Subcutaneous abdominal adipose tissue (tissue), 5 donors: ENCODE measurements around the gene CFAP299.
"Not testable (repeated sequence)": the region's sequence is repeated elsewhere in the genome, so short reads cannot be mapped to it uniquely, and the experiment has no call there.

Experiments
- H3K27ac ChIP-seq: one replicate; pipeline ENCODE4 v1.7.0; 2013; ENCODE audit warnings: low read depth, mild to moderate bottlenecking, inconsistent platforms, low read length, moderate library complexity
- H3K27me3 ChIP-seq, 5 donors: one replicate each; pipeline ENCODE4 v1.7.0; 2013; ENCODE audit warnings: low read length in 5 of 5, inconsistent platforms in 1 of 5; ENCODE audit not compliant: control insufficient read depth in 5 of 5, insufficient read depth in 4 of 5
- H3K36me3 ChIP-seq, 5 donors: one replicate each; pipeline ENCODE4 v1.7.0; 2013; ENCODE audit warnings: low read length in 5 of 5; ENCODE audit not compliant: control insufficient read depth in 5 of 5, insufficient read depth in 5 of 5
- H3K4me1 ChIP-seq, 5 donors: one replicate each; pipeline ENCODE4 v1.7.0; 2013; ENCODE audit warnings: low read length in 5 of 5, mild to moderate bottlenecking in 3 of 5, moderate library complexity in 1 of 5; ENCODE audit not compliant: control insufficient read depth in 5 of 5, insufficient read depth in 5 of 5
- H3K4me3 ChIP-seq, 5 donors: one replicate each; pipeline ENCODE4 v1.7.0; 2013; ENCODE audit warnings: low read length in 5 of 5, low read depth in 1 of 5
- H3K9ac ChIP-seq, 5 donors: one replicate each; pipeline ENCODE4 v1.7.0; 2013; ENCODE audit warnings: low read length in 5 of 5, mild to moderate bottlenecking in 4 of 5, moderate library complexity in 3 of 5
- H3K9me3 ChIP-seq, 5 donors: one replicate each; pipeline ENCODE4 v1.7.0; 2013; ENCODE audit warnings: low read length in 5 of 5; ENCODE audit not compliant: control insufficient read depth in 5 of 5
- donor health status: healthy.
- donor health status: healthy.
- donor health status: healthy.
- donor health status: healthy.
- donor health status: healthy.

CFAP299 gene

GRCh38 chr4:80637190-80637589, 301.7 kb downstream of the CFAP299 start:
- no peaks in the 10 kb centered on the region for H3K9me3 ChIP-seq

DNA sequence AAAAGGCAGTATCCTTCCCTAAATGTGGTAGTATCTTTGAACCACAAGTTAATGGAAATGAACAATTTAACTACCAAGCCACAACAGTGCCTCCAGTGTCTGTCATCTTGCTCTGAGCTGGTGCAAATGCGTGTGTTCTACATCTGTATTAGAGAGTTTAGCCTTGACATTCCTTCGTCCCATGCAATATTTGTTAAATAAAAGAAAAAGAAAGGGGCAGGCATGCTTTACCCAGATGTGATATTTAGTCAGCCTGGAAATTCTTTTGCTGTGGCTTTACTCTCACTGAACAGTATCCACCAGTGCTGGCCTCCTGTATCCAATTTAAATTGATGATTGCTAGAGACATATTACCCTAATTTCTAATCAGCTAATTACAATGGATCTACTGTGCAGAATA, 310.5 kb downstream of the CFAP299 start:
- Histone ChIP-seq H3K4me1 (no peaks in the 10 kb centered on the region), H3K9me3 (no peaks in the 10 kb centered on the region), H3K9ac (no peak overlapping the region), H3K27me3 (no peaks in the 10 kb centered on the region), H3K36me3 (no peaks in the 10 kb centered on the region), H3K4me3 (no peak overlapping the region), H3K27ac (no peak overlapping the region)

More at GRCh38 chr4:80637190-80637589, 301.7 kb downstream of the CFAP299 start:
- H3K4me1 ChIP-seq: no peaks in the 10 kb centered on the region
- H3K27me3 ChIP-seq: no peaks in the 10 kb centered on the region
- no peak overlapping the region for H3K4me3 ChIP-seq
- H3K36me3 ChIP-seq: no peaks in the 10 kb centered on the region
- no peak overlapping the region for H3K27ac ChIP-seq
- H3K9ac ChIP-seq: no peak overlapping the region

DNA sequence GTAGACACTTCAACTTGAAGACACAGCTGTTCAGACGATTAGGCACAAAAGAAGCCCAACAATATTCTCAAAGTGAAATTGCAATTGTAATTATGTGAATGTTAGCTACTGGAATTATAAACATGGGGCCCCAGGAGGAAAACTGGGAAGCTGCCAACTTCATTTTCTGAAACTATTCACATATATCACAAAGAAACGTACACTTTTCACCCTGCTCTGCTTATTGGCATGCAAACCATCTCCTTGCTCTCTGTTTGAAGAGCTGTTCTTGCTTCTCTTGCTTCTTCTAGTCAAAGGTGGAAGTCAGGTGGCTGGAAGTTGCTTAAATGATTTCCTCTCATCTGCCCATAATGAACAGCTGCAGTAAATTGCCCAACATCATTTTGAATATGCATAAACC, 320.1 kb downstream of the CFAP299 start:
- no peaks in the 10 kb centered on the region for H3K36me3 ChIP-seq
- H3K27me3 ChIP-seq: no peaks in the 10 kb centered on the region
- no peaks in the 10 kb centered on the region for H3K9me3 ChIP-seq
- H3K27ac ChIP-seq: no peak overlapping the region
- no peak overlapping the region for H3K9ac ChIP-seq
- H3K4me3 ChIP-seq: no peak overlapping the region
- no peaks in the 10 kb centered on the region for H3K4me1 ChIP-seq

DNA sequence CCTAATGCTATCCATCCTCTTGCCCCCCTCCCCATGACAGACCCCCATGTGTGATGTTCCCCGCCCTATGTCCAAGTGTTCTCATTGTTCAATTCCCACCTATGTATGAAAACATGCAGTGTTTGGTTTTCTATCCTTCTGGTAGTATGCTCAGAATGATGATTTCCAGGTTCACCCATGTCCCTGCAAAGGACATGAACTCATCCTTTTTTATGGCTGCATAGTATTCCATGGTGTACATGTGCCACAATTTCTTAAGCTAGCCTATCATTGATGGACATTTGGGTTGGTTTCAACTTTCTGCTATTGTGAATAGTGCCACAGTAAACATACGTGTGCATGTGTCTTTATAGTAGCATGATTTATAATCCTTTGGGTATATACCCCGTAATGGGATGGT, 334.6 kb downstream of the CFAP299 start:
- not testable (repeated sequence) for H3K27ac ChIP-seq, H3K4me3 ChIP-seq, H3K27me3 ChIP-seq, H3K9ac ChIP-seq, H3K36me3 ChIP-seq, H3K4me1 ChIP-seq, H3K9me3 ChIP-seq

GRCh38 chr4:80678413-80678812, 342.9 kb downstream of the CFAP299 start:
- Histone ChIP-seq H3K27ac (no peak overlapping the region), H3K36me3 (no peaks in the 10 kb centered on the region), H3K9me3 (peaks cover 0 to 3% (median 0%) of the 10 kb centered on the region in 5 donors), H3K4me1 (no peaks in the 10 kb centered on the region), H3K27me3 (no peaks in the 10 kb centered on the region), H3K4me3 (no peak overlapping the region), H3K9ac (no peak overlapping the region)

GRCh38 chr4:80680934-80681333, 345.4 kb downstream of the CFAP299 start:
- Histone ChIP-seq H3K27me3 (no peaks in the 10 kb centered on the region), H3K4me3 (no peak overlapping the region), H3K9ac (no peak overlapping the region), H3K27ac (no peak overlapping the region), H3K9me3 (no peaks in the 10 kb centered on the region), H3K36me3 (no peaks in the 10 kb centered on the region), H3K4me1 (no peaks in the 10 kb centered on the region)

DNA sequence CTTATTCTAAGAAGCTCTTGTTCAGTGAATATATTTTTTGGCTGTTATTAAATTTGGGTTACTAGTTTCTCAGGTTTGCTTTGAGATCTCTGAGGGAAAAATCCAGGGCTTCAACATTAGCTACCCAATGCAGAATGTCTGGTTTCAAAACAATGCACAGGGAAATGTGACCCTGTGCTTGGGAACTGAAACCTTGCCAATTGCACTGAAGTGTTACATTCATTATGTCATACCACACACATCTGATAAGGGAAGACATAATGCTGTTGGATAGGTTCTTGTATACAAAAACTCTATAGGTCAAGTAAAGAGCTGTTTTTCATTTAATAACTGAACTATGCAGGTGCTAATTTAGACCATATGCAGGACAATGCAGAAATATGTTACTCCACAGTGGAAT, 349.7 kb downstream of the CFAP299 start:
- H3K27me3 ChIP-seq: no peaks in the 10 kb centered on the region
- no peaks in the 10 kb centered on the region for H3K4me1 ChIP-seq
- H3K9ac ChIP-seq: no peak overlapping the region
- no peak overlapping the region for H3K27ac ChIP-seq
- H3K4me3 ChIP-seq: no peak overlapping the region
- no peaks in the 10 kb centered on the region for H3K9me3 ChIP-seq
- no peaks in the 10 kb centered on the region for H3K36me3 ChIP-seq

- not testable (repeated sequence) for H3K9ac ChIP-seq, H3K27ac ChIP-seq, H3K4me1 ChIP-seq, H3K9me3 ChIP-seq, H3K27me3 ChIP-seq, H3K4me3 ChIP-seq, H3K36me3 ChIP-seq
Observed at GRCh38 chr4:80687736-80688135, 352.2 kb downstream of the CFAP299 start.

- Histone ChIP-seq H3K4me3 (no peak overlapping the region), H3K9ac (no peak overlapping the region), H3K27me3 (no peaks in the 10 kb centered on the region), H3K4me1 (no peaks in the 10 kb centered on the region), H3K9me3 (no peaks in the 10 kb centered on the region), H3K27ac (no peak overlapping the region), H3K36me3 (no peaks in the 10 kb centered on the region)
Observed at GRCh38 chr4:80694171-80694570, 358.6 kb downstream of the CFAP299 start.

- no peaks in the 10 kb centered on the region for H3K36me3 ChIP-seq
- no peaks in the 10 kb centered on the region for H3K4me1 ChIP-seq
- H3K4me3 ChIP-seq: no peak overlapping the region
Observed at GRCh38 chr4:80705311-80705710, 369.8 kb downstream of the CFAP299 start.

More at GRCh38 chr4:80705311-80705710, 369.8 kb downstream of the CFAP299 start:
- Histone ChIP-seq H3K27me3 (no peaks in the 10 kb centered on the region), H3K9me3 (no peaks in the 10 kb centered on the region), H3K27ac (no peak overlapping the region), H3K9ac (no peak overlapping the region)
